Mammary epithelial cell (primary cell): ENCODE data around the gene PAX2.

Experiments
- CTCF ChIP-seq, 2 donors: IDR thresholded peaks in 1 of 2; conservative IDR thresholded peaks in 1 of 2; 2 replicates each; pipeline ENCODE4 v1.5.1; 2011 to 2012; ENCODE audit warnings: inconsistent platforms in 2 of 2, low read length in 2 of 2, mild to moderate bottlenecking in 2 of 2, control low read depth in 1 of 2, low read depth in 1 of 2; ENCODE audit not compliant: insufficient read depth in 1 of 2; ENCODE audit errors: extremely low read depth in 1 of 2
- EZH2 ChIP-seq: IDR thresholded peaks from 2 replicates; pipeline ENCODE4 v1.6.1; 2012; ENCODE audit warnings: low read length, inconsistent platforms, borderline replicate concordance

DNA sequence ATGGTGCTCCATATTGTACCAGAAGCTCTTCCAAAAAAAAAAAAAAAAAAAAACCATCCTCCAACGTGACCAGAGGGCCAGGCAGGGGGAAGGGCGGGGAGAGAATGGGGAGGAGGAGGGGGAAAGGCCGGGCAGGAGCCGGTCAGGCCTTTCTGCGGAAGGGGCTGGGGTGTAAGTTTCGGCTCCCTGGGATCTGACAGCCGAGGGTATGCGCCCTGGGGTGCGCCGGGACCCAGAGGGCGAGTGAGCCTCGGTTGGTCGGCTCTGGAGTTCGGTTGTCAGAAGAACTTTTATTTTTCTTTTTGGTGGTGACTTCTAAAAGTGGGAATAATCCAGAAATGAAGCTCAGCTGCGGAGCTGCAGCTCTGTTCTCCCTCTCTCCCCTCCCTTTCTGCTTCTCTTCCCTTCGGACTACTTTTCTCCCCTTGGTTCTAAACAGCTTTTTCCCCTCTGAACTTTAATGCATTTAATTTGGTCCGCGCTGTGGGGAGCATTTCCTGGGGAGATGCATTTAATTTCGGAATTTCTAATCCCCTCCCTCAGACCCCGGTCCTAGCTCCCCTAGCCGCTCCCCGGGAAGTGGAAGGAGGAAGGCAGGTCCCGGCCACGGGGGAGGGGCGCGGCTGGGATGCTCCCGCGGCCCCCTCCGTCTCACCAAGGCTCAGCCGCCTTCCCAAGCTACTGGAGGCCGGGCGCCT is 3.9 kb upstream of the PAX2 start:
- no peak for TF ChIP-seq CTCF (conservative IDR thresholded peaks at IDR 0.05 in 1 of 2, IDR thresholded peaks at IDR 0.05 in 1 of 2; ENCODE audit: extremely low read depth in 1 of 2, insufficient read depth in 1 of 2, low read depth in 1 of 2, low read length in 2 of 2)
- TF ChIP-seq EZH2: no peak
